GM23338 (cell line): ENCODE measurements around the gene DEXI.

ENCODE experiments used
- CREB1 ChIP-seq: fragments of 250-450 bp; sonication (Bioruptor Pico); IDR thresholded peaks from 2 replicates; pipeline ENCODE4 v1.5.0; 2020; ENCODE audit warnings: low read depth, mild to moderate bottlenecking, moderate library complexity
- EZH2 ChIP-seq: fragments of 200-600 bp; sonication (generic); IDR thresholded peaks from one replicate; pipeline ENCODE4 v1.8.0; 2017; ENCODE audit warnings: antibody characterized with exemption, mild to moderate bottlenecking, low read depth; ENCODE audit not compliant: unreplicated experiment
- EZH2phosphoT487 ChIP-seq: fragments of 200-600 bp; sonication (generic); IDR thresholded peaks from one replicate; pipeline ENCODE4 v1.8.1; 2018; ENCODE audit warnings: antibody characterized with exemption; ENCODE audit not compliant: unreplicated experiment
- JUNB ChIP-seq: IDR thresholded peaks from one replicate; pipeline ENCODE4 v1.6.1; 2016; ENCODE audit warnings: antibody characterized with exemption; ENCODE audit not compliant: unreplicated experiment
- NANOG ChIP-seq: IDR thresholded peaks from 2 replicates; pipeline ENCODE4 v1.6.1; 2016; ENCODE audit warnings: antibody characterized with exemption, borderline replicate concordance
- POLR2AphosphoS5 ChIP-seq: IDR thresholded peaks from 2 replicates; pipeline ENCODE4 v1.6.1; 2016; ENCODE audit warnings: antibody characterized with exemption, low read depth
- STAT1 ChIP-seq: IDR thresholded peaks from one replicate; pipeline ENCODE4 v1.6.1; 2016; ENCODE audit warnings: antibody characterized with exemption; ENCODE audit not compliant: unreplicated experiment
- ZNF114 ChIP-seq: fragments of 250-450 bp; sonication (Bioruptor Pico); IDR thresholded peaks from 2 replicates; pipeline ENCODE4 v1.5.0; 2020; ENCODE audit warnings: mild to moderate bottlenecking, moderate library complexity
- ZNF331 ChIP-seq: fragments of 250-450 bp; sonication (Bioruptor Pico); IDR thresholded peaks from 2 replicates; pipeline ENCODE4 v1.5.0; 2020; ENCODE audit warnings: low read depth, mild to moderate bottlenecking, moderate library complexity
- TF ChIP-seq, protein P1 (sequence below), 2 experiments: fragments of 200-600 bp in 1 of 2; sonication (generic) in 1 of 2; conservative IDR thresholded peaks; 2 replicates each; pipeline versions ENCODE4 v1.5.1 to v1.6.1; 2016 to 2017; ENCODE audit warnings: antibody characterized with exemption in 2 of 2, low read depth in 2 of 2, mild to moderate bottlenecking in 2 of 2, moderate library complexity in 1 of 2
- TF ChIP-seq, protein P2 (sequence below): IDR thresholded peaks from one replicate; pipeline ENCODE4 v1.6.1; 2018; ENCODE audit warnings: antibody characterized with exemption; ENCODE audit not compliant: unreplicated experiment
- TF ChIP-seq, protein P3 (sequence below): IDR thresholded peaks from 2 replicates; pipeline ENCODE4 v1.6.1; 2016; ENCODE audit warnings: antibody characterized with exemption
- TF ChIP-seq, protein P4 (sequence below): fragments of 250-450 bp; sonication (Bioruptor Pico); IDR thresholded peaks from 2 replicates; pipeline ENCODE4 v1.5.0; 2020; ENCODE audit warnings: mild to moderate bottlenecking, moderate library complexity

DNA sequence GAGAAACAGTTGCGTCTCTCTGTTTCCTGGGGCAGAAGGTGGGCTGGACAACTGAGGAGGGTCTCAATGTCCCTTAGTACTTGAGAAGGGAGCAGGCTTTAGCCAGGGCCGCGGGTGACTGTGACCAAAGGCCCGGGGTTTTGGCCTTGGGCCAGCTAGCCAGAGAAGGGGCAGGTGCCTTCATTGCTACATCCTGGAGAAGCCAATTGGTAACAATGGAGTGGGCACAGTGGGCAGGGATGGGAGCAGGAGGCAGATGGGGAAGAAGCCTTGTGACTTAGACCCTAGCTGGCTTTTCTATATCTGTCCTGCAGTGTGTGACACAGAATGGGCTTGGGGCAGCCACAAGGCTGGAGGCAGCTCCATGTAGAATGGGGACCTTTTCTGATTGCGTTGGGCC is 48.1 kb upstream of the DEXI start:
- TF ChIP-seq ZNF331 (CRISPR knock-in tag): no peak
- TF ChIP-seq, protein P1, sequence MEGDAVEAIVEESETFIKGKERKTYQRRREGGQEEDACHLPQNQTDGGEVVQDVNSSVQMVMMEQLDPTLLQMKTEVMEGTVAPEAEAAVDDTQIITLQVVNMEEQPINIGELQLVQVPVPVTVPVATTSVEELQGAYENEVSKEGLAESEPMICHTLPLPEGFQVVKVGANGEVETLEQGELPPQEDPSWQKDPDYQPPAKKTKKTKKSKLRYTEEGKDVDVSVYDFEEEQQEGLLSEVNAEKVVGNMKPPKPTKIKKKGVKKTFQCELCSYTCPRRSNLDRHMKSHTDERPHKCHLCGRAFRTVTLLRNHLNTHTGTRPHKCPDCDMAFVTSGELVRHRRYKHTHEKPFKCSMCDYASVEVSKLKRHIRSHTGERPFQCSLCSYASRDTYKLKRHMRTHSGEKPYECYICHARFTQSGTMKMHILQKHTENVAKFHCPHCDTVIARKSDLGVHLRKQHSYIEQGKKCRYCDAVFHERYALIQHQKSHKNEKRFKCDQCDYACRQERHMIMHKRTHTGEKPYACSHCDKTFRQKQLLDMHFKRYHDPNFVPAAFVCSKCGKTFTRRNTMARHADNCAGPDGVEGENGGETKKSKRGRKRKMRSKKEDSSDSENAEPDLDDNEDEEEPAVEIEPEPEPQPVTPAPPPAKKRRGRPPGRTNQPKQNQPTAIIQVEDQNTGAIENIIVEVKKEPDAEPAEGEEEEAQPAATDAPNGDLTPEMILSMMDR (conservative IDR thresholded peaks at IDR 0.05; ENCODE audit: low read depth in 2 of 2): no peak
- TF ChIP-seq, protein P2, sequence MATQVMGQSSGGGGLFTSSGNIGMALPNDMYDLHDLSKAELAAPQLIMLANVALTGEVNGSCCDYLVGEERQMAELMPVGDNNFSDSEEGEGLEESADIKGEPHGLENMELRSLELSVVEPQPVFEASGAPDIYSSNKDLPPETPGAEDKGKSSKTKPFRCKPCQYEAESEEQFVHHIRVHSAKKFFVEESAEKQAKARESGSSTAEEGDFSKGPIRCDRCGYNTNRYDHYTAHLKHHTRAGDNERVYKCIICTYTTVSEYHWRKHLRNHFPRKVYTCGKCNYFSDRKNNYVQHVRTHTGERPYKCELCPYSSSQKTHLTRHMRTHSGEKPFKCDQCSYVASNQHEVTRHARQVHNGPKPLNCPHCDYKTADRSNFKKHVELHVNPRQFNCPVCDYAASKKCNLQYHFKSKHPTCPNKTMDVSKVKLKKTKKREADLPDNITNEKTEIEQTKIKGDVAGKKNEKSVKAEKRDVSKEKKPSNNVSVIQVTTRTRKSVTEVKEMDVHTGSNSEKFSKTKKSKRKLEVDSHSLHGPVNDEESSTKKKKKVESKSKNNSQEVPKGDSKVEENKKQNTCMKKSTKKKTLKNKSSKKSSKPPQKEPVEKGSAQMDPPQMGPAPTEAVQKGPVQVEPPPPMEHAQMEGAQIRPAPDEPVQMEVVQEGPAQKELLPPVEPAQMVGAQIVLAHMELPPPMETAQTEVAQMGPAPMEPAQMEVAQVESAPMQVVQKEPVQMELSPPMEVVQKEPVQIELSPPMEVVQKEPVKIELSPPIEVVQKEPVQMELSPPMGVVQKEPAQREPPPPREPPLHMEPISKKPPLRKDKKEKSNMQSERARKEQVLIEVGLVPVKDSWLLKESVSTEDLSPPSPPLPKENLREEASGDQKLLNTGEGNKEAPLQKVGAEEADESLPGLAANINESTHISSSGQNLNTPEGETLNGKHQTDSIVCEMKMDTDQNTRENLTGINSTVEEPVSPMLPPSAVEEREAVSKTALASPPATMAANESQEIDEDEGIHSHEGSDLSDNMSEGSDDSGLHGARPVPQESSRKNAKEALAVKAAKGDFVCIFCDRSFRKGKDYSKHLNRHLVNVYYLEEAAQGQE: no peak
- no peak for TF ChIP-seq JUNB
- TF ChIP-seq EZH2: no peak
- no peak for TF ChIP-seq CREB1 (CRISPR knock-in tag)
- TF ChIP-seq, protein P3, sequence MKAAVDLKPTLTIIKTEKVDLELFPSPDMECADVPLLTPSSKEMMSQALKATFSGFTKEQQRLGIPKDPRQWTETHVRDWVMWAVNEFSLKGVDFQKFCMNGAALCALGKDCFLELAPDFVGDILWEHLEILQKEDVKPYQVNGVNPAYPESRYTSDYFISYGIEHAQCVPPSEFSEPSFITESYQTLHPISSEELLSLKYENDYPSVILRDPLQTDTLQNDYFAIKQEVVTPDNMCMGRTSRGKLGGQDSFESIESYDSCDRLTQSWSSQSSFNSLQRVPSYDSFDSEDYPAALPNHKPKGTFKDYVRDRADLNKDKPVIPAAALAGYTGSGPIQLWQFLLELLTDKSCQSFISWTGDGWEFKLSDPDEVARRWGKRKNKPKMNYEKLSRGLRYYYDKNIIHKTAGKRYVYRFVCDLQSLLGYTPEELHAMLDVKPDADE: no peak
- TF ChIP-seq EZH2phosphoT487: no peak
- no peak for TF ChIP-seq POLR2AphosphoS5
- TF ChIP-seq NANOG: no peak
- TF ChIP-seq ZNF114 (CRISPR knock-in tag): no peak
- TF ChIP-seq, protein P4, sequence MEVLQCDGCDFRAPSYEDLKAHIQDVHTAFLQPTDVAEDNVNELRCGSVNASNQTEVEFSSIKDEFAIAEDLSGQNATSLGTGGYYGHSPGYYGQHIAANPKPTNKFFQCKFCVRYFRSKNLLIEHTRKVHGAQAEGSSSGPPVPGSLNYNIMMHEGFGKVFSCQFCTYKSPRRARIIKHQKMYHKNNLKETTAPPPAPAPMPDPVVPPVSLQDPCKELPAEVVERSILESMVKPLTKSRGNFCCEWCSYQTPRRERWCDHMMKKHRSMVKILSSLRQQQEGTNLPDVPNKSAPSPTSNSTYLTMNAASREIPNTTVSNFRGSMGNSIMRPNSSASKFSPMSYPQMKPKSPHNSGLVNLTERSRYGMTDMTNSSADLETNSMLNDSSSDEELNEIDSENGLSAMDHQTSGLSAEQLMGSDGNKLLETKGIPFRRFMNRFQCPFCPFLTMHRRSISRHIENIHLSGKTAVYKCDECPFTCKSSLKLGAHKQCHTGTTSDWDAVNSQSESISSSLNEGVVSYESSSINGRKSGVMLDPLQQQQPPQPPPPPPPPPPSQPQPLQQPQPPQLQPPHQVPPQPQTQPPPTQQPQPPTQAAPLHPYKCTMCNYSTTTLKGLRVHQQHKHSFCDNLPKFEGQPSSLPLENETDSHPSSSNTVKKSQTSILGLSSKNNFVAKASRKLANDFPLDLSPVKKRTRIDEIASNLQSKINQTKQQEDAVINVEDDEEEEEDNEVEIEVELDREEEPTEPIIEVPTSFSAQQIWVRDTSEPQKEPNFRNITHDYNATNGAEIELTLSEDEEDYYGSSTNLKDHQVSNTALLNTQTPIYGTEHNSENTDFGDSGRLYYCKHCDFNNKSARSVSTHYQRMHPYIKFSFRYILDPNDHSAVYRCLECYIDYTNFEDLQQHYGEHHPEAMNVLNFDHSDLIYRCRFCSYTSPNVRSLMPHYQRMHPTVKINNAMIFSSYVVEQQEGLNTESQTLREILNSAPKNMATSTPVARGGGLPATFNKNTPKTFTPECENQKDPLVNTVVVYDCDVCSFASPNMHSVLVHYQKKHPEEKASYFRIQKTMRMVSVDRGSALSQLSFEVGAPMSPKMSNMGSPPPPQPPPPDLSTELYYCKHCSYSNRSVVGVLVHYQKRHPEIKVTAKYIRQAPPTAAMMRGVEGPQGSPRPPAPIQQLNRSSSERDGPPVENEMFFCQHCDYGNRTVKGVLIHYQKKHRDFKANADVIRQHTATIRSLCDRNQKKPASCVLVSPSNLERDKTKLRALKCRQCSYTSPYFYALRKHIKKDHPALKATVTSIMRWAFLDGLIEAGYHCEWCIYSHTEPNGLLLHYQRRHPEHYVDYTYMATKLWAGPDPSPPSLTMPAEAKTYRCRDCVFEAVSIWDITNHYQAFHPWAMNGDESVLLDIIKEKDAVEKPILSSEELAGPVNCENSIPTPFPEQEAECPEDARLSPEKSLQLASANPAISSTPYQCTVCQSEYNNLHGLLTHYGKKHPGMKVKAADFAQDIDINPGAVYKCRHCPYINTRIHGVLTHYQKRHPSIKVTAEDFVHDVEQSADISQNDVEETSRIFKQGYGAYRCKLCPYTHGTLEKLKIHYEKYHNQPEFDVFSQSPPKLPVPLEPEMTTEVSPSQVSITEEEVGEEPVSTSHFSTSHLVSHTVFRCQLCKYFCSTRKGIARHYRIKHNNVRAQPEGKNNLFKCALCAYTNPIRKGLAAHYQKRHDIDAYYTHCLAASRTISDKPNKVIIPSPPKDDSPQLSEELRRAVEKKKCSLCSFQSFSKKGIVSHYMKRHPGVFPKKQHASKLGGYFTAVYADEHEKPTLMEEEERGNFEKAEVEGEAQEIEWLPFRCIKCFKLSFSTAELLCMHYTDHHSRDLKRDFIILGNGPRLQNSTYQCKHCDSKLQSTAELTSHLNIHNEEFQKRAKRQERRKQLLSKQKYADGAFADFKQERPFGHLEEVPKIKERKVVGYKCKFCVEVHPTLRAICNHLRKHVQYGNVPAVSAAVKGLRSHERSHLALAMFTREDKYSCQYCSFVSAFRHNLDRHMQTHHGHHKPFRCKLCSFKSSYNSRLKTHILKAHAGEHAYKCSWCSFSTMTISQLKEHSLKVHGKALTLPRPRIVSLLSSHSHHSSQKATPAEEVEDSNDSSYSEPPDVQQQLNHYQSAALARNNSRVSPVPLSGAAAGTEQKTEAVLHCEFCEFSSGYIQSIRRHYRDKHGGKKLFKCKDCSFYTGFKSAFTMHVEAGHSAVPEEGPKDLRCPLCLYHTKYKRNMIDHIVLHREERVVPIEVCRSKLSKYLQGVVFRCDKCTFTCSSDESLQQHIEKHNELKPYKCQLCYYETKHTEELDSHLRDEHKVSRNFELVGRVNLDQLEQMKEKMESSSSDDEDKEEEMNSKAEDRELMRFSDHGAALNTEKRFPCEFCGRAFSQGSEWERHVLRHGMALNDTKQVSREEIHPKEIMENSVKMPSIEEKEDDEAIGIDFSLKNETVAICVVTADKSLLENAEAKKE (CRISPR knock-in tag): no peak
- no peak for TF ChIP-seq STAT1
